C4-2B (cell line): ENCODE results near the gene GOLGA6L2.

ENCODE experiments used
- CTCF ChIP-seq: fragments of 450-650 bp; conservative IDR thresholded peaks from 2 replicates; pipeline ENCODE4 v1.5.1; 2017; ENCODE audit warnings: mild to moderate bottlenecking
- ZFX ChIP-seq: fragments of 450-650 bp; IDR thresholded peaks from 2 replicates; pipeline ENCODE4 v1.6.1; 2017

- TF ChIP-seq CTCF = no peak
- no peak for TF ChIP-seq ZFX
Observed at GRCh38 chr15:23457890-23458289, 10.8 kb upstream of the GOLGA6L2 start.
